IPS DF 6.9 (cell line): ENCODE data around the gene CYP20A1.
"Not testable (repeated sequence)": the region's sequence is repeated elsewhere in the genome, so short reads cannot be mapped to it uniquely, and the experiment has no call there.

Experiments used
- DNase-seq: peaks from one replicate; pipeline ENCODE4 v3.0.0-alpha.2; 2013; ENCODE audit warnings: low read depth, low spot score
- H3K27ac ChIP-seq: one replicate; pipeline ENCODE4 v1.5.1; 2013; ENCODE audit warnings: low read length, control low read depth
- H3K27me3 ChIP-seq: 2 replicates; pipeline ENCODE4 v1.6.1; 2013; ENCODE audit warnings: mild to moderate bottlenecking, low read length; ENCODE audit not compliant: control insufficient read depth, insufficient read depth
- H3K36me3 ChIP-seq: 2 replicates; pipeline ENCODE4 v1.6.1; 2013; ENCODE audit warnings: low read length; ENCODE audit not compliant: control insufficient read depth, insufficient read depth
- H3K4me1 ChIP-seq: 2 replicates; pipeline ENCODE4 v1.6.1; 2013; ENCODE audit warnings: low read length; ENCODE audit not compliant: control insufficient read depth, insufficient read depth
- H3K4me3 ChIP-seq: 2 replicates; pipeline ENCODE4 v1.5.1; 2013; ENCODE audit warnings: mild to moderate bottlenecking, low read length
- H3K9me3 ChIP-seq: 2 replicates; pipeline ENCODE4 v1.6.1; 2013; ENCODE audit warnings: low read length, inconsistent platforms; ENCODE audit not compliant: control insufficient read depth, insufficient read depth
- WGBS: extraction: QIAGEN DNeasy Blood & Tissue Kit; methylation state at CpG from one replicate; pipeline ENCODE4 v1.1.7; 2013; ENCODE audit warnings: mixed read lengths, missing lambda C conversion rate; ENCODE audit not compliant: insufficient read length, insufficient coverage; 5-methylcytosine and 5-hydroxymethylcytosine counted together

Gene CYP20A1

DNA sequence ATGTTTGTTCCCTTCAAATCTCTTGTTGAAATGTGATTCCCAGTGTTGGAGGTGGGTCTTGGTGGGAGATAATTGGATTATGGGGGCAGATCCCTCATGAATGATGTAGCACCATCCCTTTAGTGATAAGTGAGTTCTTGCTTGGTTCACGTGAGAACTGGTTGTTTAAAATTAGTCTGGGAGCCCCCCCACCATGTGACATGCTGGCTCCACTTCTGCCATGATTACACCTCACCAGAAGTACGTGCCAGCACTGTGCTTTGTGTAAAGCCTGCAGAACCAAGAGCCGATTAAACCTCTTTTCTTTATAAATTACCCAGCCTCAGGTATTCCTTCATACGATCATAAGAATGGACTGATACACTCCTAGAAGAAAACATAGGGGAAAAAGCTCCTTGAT lies 99.5 kb downstream of the CYP20A1 start:
- no peak overlapping the region for H3K27ac ChIP-seq
- no CpG with 5 or more reads among the region's 4 CpGs for WGBS
- H3K4me1 ChIP-seq, result peaks cover 1% of the 10 kb centered on the region; the same call in 1 of the 2 replicates
- no peak overlapping the region for H3K4me3 ChIP-seq
- DNase-seq, result no peak
- no peaks in the 10 kb centered on the region for H3K9me3 ChIP-seq
- H3K27me3 ChIP-seq, result no peaks in the 10 kb centered on the region
- no peaks in the 10 kb centered on the region for H3K36me3 ChIP-seq

DNA sequence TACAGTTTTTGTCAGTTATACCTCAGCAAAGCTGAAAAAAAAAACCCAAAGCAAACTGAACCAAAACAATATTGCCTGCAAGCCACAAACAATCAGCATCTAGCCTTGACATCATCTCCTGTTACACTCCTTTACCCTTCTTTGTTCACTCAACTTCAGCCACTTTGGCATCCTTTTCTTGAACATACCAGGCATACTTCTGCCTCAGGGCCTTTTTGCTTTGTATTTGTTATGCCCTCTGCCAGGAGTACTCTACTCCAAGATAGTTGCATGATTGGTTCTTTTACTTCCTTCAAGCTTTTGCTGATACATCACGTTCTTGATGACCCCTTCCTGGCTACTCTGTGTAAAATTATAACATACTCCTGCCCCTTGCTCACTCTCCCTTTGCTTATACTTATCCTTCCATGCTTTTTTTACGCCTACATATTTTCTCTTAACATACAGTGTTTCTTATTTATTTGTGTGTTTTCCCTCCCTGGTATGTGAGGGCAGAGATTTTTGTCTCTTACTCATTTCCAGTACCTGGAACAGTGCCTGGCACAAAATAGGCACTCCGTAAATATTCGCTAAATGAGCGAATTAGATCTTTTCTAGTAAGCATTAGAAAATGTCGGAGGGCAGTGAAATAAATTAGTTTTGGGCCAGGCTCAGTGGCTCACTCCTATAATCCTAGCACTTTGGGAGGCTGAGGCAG lies 102.1 kb downstream of the CYP20A1 start:
- Histone ChIP-seq H3K9me3 (no peaks in the 10 kb centered on the region), H3K4me3 (no peak overlapping the region), H3K4me1 (peaks cover 1% of the 10 kb centered on the region; the same call in 1 of the 2 replicates), H3K36me3 (no peaks in the 10 kb centered on the region), H3K27ac (no peak overlapping the region), H3K27me3 (no peaks in the 10 kb centered on the region)
- WGBS, result no CpG with 5 or more reads among the region's 6 CpGs
- DNase-seq, result peak; percentile 27

DNA sequence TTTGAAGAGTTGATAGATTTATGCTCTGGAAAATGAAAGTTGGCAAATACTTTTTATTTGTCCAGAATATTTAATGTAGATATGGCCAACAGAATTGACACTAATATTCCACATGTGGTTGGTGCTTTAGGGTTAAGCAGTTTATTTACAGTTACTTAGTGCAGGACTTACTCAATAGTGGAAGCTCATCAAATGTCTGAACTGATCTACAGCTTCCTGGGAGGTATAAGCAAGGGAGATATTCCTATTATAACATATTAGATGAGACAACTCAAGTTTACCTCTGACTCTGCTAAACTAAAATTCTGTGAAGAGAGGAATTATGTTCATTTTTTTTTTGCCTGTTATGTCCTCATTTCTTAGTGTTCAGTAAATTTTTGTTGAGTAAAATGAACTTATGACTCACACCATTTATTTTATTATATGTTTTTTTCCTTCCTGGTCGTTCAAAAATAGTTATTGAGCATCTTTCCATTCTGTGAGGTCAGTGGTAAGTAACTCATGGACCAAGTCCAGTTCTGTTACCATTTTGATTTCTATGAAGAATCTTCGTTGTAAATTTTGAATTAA lies 103.0 kb downstream of the CYP20A1 start:
- WGBS, result no CpG with 5 or more reads among the region's 2 CpGs
- no peaks in the 10 kb centered on the region for H3K9me3 ChIP-seq
- no peak for DNase-seq
- H3K4me3 ChIP-seq, result no peak overlapping the region
- H3K27me3 ChIP-seq, result no peaks in the 10 kb centered on the region
- peaks cover 1% of the 10 kb centered on the region; the same call in 1 of the 2 replicates for H3K4me1 ChIP-seq
- H3K36me3 ChIP-seq, result no peaks in the 10 kb centered on the region
- H3K27ac ChIP-seq, result no peak overlapping the region

DNA sequence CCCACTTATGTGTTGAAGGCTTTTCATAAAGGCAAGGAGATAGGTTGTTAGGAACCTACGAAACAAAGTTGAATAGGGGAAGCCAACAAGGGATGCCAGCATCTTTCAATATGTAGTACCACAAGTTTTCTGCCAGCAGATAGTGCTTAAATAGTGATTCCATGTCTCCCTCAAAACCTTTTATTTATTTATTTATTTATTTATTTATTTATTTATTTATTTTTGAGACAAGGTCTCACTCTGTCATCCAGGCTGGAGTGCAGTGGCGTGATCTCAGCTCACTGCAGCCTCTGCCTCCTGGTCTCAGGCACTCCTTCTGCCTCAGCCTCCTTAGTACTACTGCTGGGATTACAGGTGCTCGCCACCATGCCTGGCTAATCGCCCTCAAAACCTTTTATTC lies 103.6 kb downstream of the CYP20A1 start:
- not testable (repeated sequence) for H3K27ac ChIP-seq, H3K4me3 ChIP-seq, H3K27me3 ChIP-seq, H3K4me1 ChIP-seq, DNase-seq, H3K9me3 ChIP-seq, H3K36me3 ChIP-seq
- WGBS, result no CpG with 5 or more reads among the region's 4 CpGs

DNA sequence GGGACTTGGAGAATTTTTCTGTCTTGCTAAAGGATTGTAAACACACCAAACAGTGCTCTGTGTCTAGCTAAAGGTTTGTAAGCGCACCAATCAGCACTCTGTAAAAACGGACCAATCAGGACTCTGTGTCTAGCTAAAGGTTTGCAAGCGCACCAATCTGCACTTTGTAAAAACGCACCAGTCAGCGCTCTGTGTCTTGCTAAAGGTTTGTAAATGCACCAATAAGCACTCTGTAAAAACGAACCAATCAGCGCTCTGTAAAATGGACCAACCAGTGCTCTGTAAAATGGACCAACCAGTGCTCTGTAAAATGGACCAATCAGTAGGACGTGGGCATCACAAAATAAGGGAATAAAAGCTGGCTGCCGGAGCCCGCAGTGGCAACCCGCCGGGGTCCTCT lies 105.8 kb downstream of the CYP20A1 start:
- peaks cover 1% of the 10 kb centered on the region; the same call in 1 of the 2 replicates for H3K4me1 ChIP-seq
- H3K9me3 ChIP-seq, result no peaks in the 10 kb centered on the region
- H3K27ac ChIP-seq, result no peak overlapping the region
- WGBS, result no CpG with 5 or more reads among the region's 12 CpGs
- no peaks in the 10 kb centered on the region for H3K27me3 ChIP-seq
- H3K4me3 ChIP-seq, result no peak overlapping the region
- DNase-seq, result no peak
- H3K36me3 ChIP-seq, result no peaks in the 10 kb centered on the region

DNA sequence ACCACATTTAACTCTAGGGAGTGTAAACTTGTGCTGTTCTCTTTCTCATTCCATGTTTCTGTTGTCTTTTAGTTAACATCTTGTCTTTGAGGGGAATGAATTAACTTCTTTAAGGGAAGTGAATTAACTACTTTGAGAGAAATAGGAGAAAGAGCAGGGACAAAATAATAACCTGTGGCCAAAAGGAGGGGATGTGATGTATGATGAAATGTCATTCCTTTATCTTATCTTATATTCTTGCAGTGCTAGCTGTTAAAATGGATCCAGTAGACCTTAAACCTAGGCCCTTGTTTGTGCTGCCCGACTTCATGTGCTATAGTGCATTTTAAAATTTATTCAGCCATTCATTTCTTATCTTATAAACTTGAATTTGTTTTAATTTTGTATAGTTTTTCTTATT lies 107.8 kb downstream of the CYP20A1 start:
- Histone ChIP-seq H3K9me3 (no peaks in the 10 kb centered on the region), H3K27me3 (no peaks in the 10 kb centered on the region), H3K36me3 (no peaks in the 10 kb centered on the region), H3K4me3 (no peak overlapping the region), H3K4me1 (no peaks in the 10 kb centered on the region), H3K27ac (no peak overlapping the region)
- no peak for DNase-seq
- no CpG with 5 or more reads among the region's 1 CpG for WGBS

DNA sequence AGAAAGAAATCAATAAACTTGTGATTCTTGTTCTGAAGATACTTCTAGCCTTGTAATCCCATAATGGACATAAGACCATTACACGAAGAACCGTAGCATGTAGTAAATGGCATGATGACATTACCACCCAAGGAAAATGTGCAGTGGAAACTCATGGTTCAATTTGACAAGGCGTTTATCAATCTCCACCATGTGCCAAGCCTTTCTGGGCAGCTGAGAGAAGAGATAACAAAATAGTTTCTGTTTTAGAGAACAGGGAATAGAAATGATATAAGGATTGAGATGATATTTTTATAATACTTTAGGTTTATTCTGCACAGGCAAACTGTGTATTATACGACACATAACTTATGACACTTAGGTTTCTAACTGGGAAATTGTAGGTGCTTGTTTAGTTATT lies 108.6 kb downstream of the CYP20A1 start:
- no peak for DNase-seq
- H3K27ac ChIP-seq, result no peak overlapping the region
- no peaks in the 10 kb centered on the region for H3K27me3 ChIP-seq
- H3K4me1 ChIP-seq, result no peaks in the 10 kb centered on the region
- H3K9me3 ChIP-seq, result no peaks in the 10 kb centered on the region
- no peaks in the 10 kb centered on the region for H3K36me3 ChIP-seq
- no peak overlapping the region for H3K4me3 ChIP-seq
- WGBS, result no CpG with 5 or more reads among the region's 4 CpGs

DNA sequence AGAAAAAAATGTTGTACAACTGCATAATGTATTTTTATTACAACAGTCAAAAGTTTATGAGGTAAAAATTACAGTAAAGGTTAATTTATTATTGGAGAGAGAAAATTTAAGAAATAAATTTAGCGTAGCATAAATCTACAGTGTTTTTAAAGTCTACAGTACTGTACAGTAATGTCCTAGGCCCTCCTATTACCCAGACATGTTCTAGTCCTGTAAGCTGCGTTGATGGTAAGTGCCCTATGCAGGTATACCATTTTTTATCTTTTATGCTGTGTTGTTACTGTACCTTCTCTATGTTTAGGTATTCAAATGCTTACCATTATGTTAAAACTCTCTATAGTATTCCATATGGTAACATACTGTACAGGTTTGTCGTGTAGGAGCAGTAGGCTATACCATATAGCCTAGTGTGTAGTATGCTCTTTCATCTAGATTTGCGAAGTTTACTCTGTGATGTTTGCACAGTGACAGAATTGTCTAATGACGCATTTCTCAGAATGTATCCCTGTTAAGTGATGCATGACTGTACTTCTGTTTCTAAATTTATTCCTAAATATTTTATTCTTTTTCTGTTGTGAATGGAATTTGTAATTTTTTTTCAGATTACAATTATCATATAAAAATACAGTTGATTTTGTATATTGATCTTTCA lies 113.9 kb downstream of the CYP20A1 start:
- WGBS, result 100% methylated on average over 1 of the region's 5 CpGs
- no peaks in the 10 kb centered on the region for H3K9me3 ChIP-seq
- H3K27me3 ChIP-seq, result no peaks in the 10 kb centered on the region
- no peak overlapping the region for H3K27ac ChIP-seq
- no peak for DNase-seq
- no peaks in the 10 kb centered on the region for H3K4me1 ChIP-seq
- no peaks in the 10 kb centered on the region for H3K36me3 ChIP-seq
- H3K4me3 ChIP-seq, result no peak overlapping the region

DNA sequence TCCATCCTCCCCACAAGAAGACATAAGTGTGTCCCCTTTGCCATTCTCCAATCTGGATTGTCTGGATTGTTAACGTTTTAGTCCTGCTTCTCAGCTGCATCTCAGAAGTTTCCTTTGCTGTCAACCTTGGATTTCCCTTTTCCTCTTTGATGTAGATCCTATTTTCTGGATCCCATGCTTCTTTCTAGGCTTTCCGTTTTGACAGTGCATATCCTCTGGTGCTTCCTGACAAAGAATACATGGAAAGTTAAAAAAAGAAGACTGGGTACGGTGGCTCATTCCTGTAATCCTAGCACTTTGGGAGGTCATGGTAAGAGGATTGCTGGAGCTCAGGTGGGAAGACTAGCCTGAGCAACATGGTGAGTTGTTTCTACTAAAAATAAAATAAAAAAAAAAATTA lies 116.1 kb downstream of the CYP20A1 start:
- Histone ChIP-seq H3K36me3 (no peaks in the 10 kb centered on the region), H3K27ac (no peak overlapping the region), H3K4me1 (no peaks in the 10 kb centered on the region), H3K9me3 (no peaks in the 10 kb centered on the region), H3K27me3 (no peaks in the 10 kb centered on the region), H3K4me3 (no peak overlapping the region)
- DNase-seq, result no peak
- no CpG with 5 or more reads among the region's 3 CpGs for WGBS
